ENCODE results near the gene ALX4.

Gene ALX4

DNA sequence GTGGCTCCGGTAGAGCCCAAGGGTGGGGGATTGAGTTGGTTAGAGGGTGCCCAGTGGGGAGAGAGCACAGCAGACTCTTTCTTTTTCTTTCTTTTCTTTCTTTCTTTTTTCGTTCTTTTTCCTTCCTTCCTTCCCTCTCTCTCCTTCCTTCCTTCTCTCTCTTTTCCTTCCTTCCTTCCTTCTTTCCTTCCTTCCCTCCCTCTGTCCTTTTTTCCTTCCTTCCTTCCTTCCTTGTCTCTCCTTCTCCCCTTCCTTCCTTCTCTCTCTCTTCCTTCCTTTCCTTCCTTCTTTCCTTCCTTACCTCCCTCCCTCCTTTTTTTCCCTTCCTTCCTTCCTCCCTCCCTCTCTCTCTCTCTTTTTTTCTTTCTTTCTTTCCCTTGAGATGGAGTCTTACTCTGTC lies 4.8 kb upstream of the ALX4 start:
- no peak for DNase-seq

- no peak for DNase-seq
Measured at GRCh38 chr11:44313761-44314489, 4.0 kb upstream of the ALX4 start.

DNA sequence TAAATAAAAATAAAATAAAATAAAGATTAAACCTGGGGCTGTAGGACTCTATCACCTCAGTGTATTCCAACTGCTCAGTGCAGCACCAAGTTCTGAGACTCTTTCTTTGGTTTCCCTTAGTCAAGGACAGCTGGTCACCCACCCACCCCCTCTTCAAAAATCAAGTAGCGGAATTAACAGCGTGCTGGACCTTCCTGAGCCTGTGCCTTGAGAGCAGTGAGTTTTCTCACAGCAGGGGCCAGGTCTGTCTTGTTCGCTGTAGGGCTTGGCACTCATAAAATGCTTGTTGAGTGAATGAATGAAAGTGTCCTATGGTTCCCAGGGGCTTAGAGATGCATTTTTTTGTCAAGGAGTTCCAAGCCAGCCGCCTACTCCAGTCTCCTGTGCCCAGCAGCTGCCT lies 2.9 kb upstream of the ALX4 start:
- no peak for DNase-seq

- no peak for DNase-seq
Measured at GRCh38 chr11:44311339-44312261, 1.7 kb upstream of the ALX4 start.

DNA sequence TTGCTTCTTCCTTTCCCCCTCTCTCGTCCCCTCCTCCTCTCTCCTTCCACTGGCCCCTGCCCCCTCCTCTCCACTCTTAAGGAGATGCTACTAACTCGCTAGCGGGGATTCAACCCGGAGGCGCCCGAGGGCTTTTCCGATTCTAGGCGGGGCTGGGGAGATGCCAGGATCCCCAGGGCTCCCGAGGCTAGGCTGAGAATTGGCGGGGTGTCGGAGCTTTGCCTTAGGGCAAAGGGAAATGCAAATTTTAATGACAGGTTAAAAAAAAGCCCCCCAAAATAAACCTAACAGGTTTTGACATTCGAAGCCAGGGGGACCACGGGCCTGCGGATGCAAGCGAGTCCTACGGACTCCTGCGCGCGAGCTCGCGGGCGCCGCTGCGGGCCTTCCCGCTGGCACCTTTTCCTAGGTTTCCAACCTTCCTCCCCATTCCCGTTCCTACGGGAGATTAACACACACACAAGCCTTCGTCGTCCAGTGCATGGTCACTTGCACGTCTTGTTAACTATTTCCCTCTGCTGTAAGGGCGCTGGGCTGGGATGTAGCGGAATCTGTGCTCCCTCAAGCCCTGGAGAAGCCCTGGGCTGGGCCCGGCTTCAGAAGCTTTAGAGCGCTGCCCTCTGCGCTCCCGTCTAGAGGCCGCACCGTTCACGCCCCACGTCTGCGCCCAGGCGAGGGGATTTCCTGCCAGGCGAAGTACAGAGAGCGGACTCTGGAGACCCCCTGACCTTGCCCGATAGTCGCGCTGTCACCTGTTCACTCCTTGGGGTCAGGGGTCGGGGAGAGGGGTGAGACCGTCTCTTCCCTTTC lies 729 bp upstream of the ALX4 start:
- DNase-seq = no peak

DNA sequence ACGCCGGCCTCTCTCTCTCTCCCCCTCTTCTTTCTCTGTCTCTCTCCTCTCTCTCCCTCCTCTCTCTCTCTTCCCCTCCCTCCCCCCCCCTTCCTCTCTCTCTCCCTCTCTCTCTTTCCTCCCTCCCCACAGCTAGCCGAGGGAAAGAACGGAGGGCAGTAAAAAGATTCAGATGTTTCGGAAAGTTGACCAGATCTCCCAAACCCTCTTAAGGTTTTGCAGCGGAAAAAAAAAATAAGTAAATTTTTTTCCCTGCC lies 195 bp upstream of the ALX4 start:
- DNase-seq = no peak

DNA sequence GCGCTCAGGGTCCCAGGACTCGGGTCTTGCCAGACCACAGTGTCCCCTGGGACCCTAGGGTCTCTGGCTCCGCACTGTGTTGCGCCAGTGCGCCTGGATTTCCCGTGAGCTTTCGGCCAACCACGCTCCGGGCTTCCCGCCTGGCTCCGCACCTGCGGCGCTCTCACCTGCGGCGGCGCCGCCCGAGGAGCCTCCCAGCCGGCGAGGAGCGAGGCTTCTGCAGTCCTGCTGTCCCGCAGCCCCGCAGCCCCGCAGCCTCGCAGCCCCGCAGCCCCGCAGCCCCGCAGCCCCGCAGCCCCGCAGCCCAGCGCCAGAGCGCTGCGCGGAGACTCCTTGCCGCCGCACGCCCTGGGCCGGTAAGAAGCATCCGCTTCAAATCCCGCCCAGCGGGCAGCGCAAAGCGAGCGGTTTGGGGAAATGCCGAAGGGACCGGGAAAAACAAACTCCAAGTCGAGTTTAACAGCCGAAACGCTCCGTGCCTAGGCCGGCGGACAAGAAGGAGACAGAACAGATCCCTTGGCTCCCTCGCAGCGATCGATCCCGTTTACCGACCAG lies 939 bp downstream of the ALX4 start:
- no peak for DNase-seq

- DNase-seq = no peak
Measured at GRCh38 chr11:44308256-44308922, 1.6 kb downstream of the ALX4 start.

DNA sequence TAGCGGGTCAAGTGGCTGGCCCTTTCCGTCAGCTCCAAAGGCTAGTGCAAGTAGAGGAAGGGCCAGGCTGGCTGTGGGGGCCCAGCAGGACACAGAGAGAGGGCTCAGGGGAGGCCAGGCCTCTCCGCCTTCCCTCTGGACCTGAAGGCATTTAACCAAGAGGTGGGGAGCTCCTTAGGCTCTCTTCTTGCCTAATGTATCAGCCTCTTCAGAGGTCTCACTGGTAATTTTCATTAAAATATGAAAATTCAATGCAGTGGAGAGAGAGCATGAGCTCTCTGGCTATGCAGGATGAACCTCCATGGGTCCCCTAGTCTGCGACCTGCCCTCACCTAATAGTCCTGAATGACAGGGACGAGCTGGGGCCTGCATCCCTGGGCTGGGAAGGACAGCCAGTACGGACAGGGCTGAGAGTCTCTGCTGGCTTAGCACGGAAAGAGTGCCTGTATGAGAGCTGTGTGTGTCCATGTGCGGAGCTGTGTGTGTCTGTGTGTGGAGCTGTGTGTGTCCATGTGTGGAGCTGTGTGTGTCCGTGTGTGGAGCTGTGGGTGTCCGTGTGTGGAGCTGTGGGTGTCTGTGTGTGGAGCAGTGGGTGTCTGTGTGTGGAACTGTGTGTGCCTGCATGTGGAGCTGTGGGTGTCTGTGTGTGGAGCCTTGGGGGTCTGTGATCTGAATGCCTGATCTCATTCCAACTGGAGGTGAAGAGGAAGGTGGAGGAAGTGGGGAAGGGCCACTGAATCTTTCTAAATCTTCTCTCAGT lies 2.4 kb downstream of the ALX4 start:
- no peak for DNase-seq

DNA sequence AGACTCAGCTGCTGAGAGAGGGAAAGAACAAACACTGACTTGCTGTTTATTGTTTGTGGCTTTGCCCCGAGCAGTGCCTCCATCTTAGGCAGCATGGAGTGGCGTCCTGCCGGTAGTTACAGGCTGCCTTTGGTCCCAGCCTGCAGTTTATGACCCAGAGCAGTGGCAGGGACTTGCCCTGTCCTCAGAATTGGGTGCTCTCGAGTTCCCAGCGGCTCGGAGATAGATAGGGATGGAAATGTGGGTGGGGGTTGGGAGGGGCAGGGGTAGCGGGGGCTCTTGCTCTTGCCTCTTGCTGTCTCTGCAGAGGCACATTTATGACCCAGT lies 3.1 kb downstream of the ALX4 start:
- no peak for DNase-seq

DNA sequence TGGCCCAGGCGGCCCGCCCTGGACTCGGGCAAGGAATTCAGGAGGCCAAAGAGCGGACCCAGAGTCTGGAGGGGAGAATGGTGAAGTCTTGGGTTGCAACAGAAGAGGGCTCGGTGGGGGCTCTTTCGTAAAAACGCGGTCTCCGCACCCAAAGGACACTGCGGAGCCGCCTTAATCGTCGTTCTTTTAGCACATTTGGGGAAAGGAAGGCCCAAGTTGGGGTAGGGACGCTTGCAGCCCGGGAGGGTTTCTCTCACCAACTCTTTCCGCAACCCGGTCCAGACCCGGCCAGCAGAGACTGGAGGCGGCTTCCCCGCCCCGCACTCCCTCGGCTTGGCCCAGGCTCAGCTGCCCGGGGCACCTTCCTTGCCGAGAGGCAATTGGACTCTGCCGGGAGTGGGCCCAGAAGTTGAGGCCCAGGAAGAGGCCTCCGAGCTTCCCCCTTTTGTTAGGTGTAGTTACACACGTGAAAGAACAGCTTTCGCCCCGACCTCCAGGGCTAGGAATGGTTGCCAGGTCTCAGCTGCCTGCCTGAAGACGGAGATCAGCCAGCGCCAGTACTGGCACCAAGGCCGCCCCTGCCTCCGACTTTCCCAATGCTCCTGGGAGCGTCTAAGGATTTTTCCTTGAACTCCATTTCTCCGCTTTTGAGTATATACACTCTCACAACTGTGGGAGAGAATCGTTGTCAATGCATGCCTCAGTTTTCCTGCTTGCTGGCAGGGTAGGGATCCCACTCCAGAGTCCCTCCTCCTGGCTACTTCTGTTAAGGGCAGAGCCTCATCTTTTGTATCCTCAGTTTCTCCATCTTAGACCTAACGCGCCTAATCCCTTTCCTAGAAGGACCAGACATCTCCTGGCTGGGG lies 3.7 kb downstream of the ALX4 start:
- no peak for DNase-seq

DNA sequence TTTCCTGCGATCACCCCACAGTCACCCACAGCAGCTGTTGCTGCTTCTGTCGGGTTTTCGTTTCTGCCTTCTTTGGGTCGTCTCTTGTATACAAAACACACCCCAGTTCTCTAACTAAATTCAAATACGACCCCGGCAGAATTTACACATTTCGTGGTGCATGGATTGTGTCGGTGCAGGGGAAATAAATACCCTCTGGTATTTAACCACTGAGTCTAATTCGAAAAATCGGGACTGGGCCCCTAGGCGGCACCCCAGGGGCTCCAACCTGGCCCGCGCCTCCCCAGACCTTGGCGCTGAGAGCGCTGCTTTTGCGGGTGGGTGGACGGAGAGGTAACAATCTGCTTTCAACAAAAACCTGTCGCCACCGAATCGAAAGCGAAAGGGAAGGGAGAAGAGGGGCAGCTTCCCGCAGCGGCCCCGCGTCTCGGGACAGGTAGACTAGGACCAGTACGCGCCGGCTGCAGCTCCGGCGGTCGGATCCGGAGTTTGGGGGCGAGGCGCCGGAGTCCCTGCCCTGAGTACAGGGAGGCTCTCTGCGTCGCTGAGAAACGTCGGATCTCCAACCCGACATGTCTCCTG lies 4.4 kb downstream of the ALX4 start:
- DNase-seq = peak; percentile 31 to 46

DNA sequence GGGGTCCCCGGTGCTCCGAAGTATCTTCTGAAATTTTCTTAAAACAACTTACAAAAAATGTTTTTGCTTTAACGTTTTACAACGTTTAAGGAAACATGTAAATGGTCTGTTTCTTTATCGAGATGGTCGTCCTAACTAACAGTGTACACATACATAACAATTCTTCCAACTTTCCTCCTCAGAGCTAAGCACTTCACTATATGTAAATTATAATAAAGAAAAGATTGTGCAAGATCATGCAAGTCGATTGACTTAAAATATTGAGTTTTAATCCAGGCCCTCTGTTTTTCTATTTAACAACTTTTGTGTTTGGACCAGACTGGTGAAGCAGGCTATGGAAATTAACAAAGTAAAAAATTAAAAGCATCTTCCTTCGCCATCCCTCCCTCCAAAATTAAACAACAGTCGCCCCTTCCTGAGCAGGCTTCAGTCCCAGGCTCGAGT lies 4.9 kb downstream of the ALX4 start:
- no peak for DNase-seq

DNA sequence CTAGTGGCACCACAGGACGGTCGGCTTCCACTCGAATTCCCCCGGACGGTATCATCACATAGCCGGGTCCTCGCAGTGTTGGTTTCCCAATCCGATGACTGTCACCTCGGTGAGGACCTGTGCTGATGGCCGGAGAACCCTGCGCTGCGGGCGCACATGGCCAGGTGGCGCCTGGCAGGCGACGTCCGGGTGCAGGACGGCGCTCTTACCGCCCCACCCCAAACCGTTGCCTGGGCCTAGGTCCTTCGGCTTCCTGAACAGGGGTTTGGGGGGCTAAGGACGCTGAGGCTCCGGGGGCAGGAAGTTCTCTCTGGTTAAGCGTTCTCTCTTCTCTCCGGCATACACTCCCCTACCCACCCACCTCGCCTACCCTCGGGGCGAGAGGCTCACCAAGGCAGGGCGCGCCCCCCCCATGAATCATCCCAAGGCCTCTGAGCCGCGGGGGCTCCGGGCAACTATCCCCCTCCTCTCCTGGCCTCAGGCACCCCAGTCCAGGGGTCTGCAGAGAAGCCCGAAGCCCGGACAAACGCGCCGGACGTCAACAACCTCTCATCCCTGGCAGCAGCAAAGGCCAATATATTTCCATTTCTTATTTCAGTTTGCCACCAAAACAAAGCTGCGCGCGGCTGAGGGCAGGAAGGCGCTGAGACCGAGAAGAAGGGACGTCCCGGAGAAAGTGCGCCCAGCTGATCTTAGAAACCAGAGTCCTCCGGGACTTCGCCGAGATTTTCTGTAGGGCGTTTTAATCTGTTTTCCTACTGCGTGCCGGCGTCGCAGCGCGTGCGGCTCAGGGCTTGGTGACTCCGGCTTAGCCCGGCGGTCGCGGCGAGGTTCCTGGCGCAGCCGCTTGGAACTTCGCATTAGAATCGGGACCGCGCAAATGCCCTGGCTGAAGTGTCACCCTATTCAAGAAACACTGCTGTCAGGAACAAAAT lies 5.6 kb downstream of the ALX4 start:
- DNase-seq = peak in 1 of 2 experiments; percentile 19

GRCh38 chr11:44303401-44303938 lies 6.5 kb downstream of the ALX4 start:
- DNase-seq = no peak

GRCh38 chr11:44301564-44302271 lies 8.2 kb downstream of the ALX4 start:
- no peak for DNase-seq

- DNase-seq = no peak
Measured at GRCh38 chr11:44300844-44301563, 8.9 kb downstream of the ALX4 start.

GRCh38 chr11:44298862-44299261 lies 11.1 kb downstream of the ALX4 start:
- DNase-seq = no peak
